Stimulated activated CD4-positive, alpha-beta T cell treated with anti-CD3 and anti-CD28 coated beads, Interleukin-2, amount 100 ng/mL, for 24 hours (primary cell): ENCODE measurements around the gene MED13L.

Source experiments
- DNase-seq, 2 donors: peaks; one replicate each; pipeline ENCODE4 v3.0.0-alpha.2; 2020

MED13L gene

GRCh38 chr12:116276652-116277466 is 634 bp downstream of the MED13L start:
- DNase-seq: peak; percentile 62 to 63

GRCh38 chr12:116274551-116275375 is 2.7 kb downstream of the MED13L start:
- no peak for DNase-seq

GRCh38 chr12:116273813-116274550 is 3.5 kb downstream of the MED13L start:
- DNase-seq: no peak

DNA sequence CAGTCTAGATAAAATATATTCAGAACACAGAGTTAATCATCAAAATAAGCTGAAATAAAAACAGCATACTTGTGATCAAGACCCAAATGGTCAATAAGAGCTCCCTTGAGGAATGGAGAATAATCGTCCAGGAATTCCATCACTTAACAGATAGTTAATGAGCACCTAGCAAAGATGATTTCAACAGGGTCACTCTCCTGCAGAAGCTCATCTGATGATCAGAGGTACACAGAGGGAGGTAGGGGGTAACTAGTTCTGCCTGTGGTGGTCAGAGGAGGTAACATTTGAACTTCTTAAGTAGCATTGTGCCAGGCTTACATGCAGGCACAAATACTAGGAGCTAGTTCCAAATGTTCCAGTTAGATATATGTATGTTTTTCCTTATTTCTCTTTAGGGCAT is 9.5 kb downstream of the MED13L start:
- DNase-seq: no peak

GRCh38 chr12:116266631-116267349 is 10.7 kb downstream of the MED13L start:
- DNase-seq: no peak

DNA sequence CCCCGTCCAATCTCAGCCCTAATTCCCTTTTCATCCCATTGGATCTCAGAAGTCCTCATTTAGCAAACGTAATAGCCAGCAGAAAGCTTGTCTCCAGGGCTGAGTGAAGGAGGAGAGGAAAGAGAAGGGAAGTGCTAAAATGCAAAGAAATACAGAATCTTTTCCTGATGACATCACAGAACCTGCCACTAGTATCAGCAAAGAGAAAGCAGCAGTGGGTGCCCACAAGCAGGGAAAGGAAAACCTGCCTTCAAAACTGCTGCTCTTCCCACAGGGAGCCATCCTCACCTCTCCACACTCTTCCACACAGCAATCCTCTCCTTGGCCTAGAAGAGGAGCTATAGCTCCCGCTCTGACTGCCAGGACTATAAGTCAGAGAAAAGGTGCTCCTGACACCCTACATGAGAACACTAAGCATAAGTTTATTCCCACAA is 11.3 kb downstream of the MED13L start:
- DNase-seq: no peak

GRCh38 chr12:116265351-116266147 is 11.9 kb downstream of the MED13L start:
- DNase-seq: no peak

DNA sequence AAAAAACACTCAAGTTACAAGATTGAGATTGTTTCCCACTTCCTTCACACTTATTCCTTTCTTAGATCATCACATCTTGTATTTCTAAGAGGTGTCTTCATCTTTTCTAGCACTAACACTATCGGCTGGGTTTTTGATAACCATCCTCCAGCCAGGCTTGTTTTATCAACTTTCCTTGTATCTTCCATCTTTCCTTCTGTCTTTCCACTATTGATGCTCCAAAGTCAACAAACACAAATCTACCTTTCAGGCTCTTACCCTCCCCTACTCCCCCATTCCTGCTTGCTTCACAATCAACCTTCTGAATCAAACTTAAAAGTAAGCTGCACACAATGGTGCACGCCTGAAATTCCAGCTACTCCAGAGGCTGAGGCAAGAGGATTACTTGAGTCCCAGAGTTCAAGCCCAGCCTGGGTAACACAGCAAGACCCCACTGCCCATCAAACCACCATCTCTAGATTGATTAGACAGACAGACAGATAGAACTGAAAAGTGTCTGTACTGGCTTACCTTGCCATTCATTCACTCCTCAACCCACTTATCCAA is 12.9 kb downstream of the MED13L start:
- DNase-seq: no peak

GRCh38 chr12:116263844-116264243 is 13.6 kb downstream of the MED13L start:
- no peak for DNase-seq

- no peak for DNase-seq
These were observed 14.1 kb downstream of the MED13L start for GRCh38 chr12:116263431-116263830.

- DNase-seq: no peak
These were observed 14.8 kb downstream of the MED13L start for GRCh38 chr12:116262741-116263140.

DNA sequence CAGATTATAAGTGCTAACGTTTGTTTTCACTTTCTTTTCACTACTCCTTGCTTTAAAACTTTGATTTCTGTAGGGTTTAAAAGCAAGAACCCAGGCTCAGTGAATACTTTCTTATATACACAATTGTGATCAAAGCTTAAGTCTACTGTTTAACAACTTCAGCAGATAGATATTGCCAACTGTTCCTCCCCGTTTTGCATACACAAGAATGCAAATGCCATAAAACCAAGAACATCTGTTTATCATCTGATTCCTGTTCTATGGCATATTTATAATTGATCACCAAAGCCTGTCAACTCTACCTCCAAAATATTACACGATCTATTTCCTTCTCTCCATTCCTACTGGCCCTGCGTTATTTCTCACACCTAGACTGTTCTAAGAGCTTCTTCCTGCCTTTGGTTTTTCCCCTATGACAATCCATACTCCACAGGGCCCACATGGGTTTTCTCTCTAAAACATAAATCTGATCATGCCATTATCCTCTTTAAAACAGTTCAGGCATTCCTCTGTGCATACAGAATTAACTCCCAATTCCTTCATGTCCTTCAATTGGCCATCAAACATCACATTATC is 15.9 kb downstream of the MED13L start:
- DNase-seq: no peak

DNA sequence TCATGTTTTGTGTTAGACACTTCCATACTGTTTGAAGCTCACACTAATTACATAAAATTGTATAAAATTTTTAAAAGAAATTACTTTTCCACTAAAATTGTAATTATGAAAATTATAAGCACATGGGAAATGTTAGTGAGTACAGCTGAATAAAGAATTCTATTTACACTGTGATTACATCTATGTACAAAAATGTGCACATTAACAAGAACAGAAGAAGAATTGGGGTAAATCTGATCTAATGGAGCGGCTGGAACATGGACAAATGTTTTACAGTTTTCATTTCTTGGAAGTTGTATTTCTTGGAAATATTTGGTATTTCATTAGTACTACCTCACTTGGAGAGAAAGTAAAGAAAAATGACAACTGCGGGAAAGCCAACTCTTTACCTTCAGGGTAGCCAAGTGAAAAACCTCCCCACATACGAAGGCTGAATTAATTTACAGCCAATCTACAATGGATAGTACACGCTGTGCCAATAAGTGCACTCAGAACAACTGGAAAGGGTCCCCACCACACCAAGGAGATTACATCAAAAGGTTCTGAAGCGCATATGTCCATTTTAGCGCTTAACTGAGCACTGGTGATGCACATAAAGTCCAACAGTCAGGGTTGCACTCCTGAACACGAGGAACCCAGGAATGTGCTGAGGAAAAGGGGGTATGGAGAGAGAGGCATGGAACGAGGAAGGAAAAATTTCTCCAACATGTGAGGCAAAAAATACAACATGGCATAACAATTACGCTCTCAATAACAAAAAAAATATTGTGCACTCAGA is 17.5 kb downstream of the MED13L start:
- DNase-seq: no peak

DNA sequence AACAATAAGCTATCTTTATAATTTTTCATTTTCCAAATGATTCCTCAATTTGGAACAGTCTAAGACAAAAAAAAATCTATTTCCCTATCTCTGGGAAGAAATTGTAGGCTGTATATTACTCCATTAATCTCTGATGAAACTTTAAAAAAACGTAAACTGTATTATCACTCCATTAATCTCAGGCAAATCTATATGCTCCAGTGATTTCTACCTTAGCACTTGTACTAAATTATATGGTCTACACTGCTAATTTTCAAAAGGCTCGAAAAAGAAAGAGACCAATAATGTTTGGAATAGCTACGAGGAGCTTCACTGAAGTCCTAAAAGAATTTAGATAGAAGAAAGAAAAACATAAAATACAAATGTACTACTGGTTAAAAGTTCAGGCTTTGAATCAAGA is 19.7 kb downstream of the MED13L start:
- no peak for DNase-seq

- no peak for DNase-seq
These were observed 20.3 kb downstream of the MED13L start for GRCh38 chr12:116257215-116257614.

DNA sequence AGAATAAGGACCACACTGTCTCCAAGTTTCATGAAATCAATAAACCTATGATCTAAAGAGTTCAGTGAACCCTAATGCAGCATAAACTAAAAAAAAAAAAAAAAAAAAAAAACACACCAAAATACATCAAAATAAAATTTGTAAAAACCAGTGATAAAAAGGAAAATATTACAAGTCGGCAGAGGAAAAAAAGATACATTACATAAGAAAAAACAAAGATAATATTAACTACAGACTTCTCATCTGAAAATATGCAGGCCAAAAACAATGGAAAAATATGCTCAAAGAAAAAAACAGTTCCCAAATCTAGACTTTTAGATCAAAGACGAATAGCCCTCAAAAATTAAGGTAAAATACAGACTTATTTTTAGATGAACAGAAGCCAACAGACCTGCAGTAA is 27.6 kb downstream of the MED13L start:
- DNase-seq: no peak

- DNase-seq: no peak
These were observed 28.6 kb downstream of the MED13L start for GRCh38 chr12:116248930-116249329.

- no peak for DNase-seq
These were observed 29.1 kb downstream of the MED13L start for GRCh38 chr12:116248433-116248832.

DNA sequence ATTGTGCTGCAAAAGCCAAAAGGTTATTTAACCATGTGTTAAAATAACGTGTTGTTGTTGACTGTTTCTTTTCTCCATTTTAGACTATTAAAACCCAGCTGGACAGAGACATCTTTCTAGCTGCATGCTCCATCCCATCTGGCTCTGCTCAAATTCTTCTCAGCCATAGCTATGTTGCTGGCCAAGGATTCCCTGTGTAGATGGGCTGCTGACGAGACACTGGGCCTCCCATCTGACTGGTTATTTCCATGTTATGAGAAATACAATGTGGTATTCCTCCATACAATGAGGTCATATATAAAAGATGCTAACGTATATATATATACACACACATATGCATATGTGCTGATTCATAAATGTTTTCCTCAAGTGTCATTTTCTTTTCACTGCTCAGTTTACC is 30.1 kb downstream of the MED13L start:
- no peak for DNase-seq

DNA sequence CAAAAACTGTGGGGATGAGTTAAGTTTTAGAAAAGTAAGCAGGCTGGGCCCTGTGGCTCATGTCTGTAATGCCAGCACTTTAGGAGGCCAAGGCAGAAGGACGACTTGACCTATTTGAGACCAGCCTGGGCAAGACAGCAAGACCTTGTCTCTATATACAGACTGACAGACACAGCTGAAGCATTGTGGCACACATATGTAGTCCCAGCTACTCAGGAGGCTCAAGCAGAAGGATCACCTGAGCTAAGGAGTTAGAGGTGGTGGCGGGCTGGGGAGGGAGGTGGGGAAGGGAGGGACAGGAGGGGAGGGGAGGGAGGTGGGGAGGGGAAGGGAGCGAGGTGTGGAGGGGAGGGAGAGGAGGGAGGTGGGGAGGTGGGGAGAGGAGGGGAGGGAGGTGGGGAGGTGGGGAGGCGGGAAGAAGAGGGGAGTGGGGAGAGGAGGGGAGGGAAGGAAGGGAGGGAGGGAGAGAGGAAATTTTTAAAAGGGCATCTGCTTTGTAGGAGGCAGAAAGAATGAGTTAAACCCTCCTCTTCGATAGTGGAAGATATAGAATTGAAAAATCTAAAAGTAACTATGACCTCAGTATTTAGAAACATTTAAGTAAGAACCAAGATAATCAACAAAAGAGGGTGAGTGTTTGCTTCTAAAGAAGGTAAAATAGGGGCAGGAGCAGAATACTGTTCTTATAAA is 30.9 kb downstream of the MED13L start:
- no peak for DNase-seq
